ENCODE measurements around the gene ZNF790. TPM values are rescaled to one million over a fixed set of nuclear protein-coding genes. Genes with fewer than 3 reads are reported as not detected.

Gene ZNF790
- total RNA-seq, 1 experiment from 2014 or later: 1.2 TPM

DNA sequence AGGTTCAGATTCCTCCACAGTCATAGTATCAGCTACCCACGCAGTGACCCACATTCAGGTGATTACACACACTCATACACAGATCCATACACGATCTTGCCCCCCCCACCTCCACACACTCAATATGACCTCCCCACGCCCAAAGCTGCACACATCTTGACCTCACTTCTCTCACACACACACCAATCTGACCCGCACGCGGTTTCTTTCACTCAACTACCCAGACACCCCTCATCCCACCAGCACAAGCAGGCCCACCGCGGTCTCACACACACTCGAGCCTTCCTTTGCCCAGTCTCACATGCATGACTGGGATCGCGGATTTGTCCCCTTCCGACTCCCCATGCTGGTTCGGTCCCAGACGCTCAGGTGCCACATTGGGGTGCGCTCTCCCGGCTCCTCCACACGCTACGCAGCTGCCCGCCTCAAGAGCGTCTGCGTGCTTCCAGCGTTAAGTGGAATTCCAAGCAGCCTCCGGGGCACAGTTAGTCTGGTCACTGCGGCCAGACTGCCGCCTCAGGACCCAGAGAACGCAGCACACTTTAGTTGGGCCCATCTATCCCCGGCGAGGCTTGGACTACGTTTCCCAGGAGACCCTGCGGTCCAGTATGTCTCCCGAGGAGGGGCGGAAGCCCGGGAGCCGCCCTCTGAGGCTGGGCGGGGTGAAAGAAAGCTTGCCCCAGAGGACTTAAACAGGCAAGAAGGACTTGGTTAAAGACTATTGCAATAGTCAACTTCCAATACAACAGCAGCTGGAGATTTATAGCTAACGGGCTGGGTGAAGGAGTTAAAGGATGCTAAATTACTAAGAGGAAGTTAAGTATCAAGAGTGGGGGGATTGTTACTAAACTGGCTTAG lies 11.7 kb upstream of the ZNF790 start:
- Histone ChIP-seq H3K9me2 (replicated peaks; ENCODE audit: low read length) (no peaks in the 10 kb centered on the region), H2AFZ (ENCODE audit: low read length) (peak overlapping the region; percentile 93), H3K79me2 (ENCODE audit: low read length) (no peaks in the 10 kb centered on the region), H3K9me3 (ENCODE audit: low read length) (0 out of 2 replicates have a peak, but pooled peaks cover 6% of the 10 kb centered on the region), H3K4me3 (ENCODE audit: low read length) (peak overlapping the region; percentile 84), H4K20me1 (ENCODE audit: low read length) (no peaks in the 10 kb centered on the region), H3K36me3 (ENCODE audit: low read depth, low read length) (no peaks in the 10 kb centered on the region), H3F3A (ENCODE audit: low read length, unreplicated experiment) (no peaks in the 10 kb centered on the region), H3K27me3 (ENCODE audit: low read length) (no peaks in the 10 kb centered on the region), H3K4me2 (ENCODE audit: low read length) (peak overlapping the region; percentile 78), H3K4me1 (ENCODE audit: insufficient read depth, low read length) (no peaks in the 10 kb centered on the region), H3K9ac (ENCODE audit: low read length) (peak overlapping the region; percentile 25; the same call in 1 of the 2 replicates), H3K27ac (ENCODE audit: low read length) (no peak overlapping the region)
- TF ChIP-seq, protein P1, sequence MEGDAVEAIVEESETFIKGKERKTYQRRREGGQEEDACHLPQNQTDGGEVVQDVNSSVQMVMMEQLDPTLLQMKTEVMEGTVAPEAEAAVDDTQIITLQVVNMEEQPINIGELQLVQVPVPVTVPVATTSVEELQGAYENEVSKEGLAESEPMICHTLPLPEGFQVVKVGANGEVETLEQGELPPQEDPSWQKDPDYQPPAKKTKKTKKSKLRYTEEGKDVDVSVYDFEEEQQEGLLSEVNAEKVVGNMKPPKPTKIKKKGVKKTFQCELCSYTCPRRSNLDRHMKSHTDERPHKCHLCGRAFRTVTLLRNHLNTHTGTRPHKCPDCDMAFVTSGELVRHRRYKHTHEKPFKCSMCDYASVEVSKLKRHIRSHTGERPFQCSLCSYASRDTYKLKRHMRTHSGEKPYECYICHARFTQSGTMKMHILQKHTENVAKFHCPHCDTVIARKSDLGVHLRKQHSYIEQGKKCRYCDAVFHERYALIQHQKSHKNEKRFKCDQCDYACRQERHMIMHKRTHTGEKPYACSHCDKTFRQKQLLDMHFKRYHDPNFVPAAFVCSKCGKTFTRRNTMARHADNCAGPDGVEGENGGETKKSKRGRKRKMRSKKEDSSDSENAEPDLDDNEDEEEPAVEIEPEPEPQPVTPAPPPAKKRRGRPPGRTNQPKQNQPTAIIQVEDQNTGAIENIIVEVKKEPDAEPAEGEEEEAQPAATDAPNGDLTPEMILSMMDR (conservative IDR thresholded peaks at IDR 0.05; ENCODE audit: low read depth, low read length): no peak
- TF ChIP-seq EZH2phosphoT487 (IDR thresholded peaks at IDR 0.05; ENCODE audit: borderline replicate concordance, low read length) (no peak), EZH2 (IDR thresholded peaks at IDR 0.05; ENCODE audit: low read length, unreplicated experiment) (no peak)
- intact Hi-C loops (cut with micrococcal nuclease): no loop called here
- ATAC-seq (peak; percentile 89), DNase-seq (peak; percentile 58)
- CTCF ChIA-PET: no interaction called here
- POLR2A ChIA-PET (ENCODE audit: unreplicated experiment): interaction anchor here (0.6 kb wide), 1 partner anchor 229 kb away, joined by 3 read pairs; the partner anchor contains the start of gene ZNF420
- BruUV-seq (replicated peaks): TSS peak; percentile 51

DNA sequence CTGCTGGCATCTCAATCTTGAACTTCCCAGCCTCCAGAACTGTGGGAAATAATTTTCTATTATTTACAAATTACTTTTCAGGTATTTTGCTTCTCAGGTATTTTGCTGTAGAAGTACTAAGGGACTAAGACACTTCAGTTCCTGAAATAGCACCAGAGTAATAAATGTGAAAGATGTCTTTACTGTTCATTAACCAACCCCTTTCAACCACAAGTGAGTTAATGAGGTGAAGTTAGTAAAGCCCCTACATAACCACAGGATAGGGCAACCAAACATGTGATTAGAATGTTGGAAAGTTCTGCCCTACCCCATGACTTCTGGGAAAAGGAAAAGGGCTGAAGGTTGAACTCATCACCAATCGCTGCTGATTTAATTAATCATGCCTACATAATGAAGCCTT lies 9.8 kb upstream of the ZNF790 start:
- BruUV-seq (replicated peaks): no TSS peak

More for the DNA sequence above, 9.8 kb upstream of the ZNF790 start:
- H3K9ac ChIP-seq (ENCODE audit: low read length): no peak overlapping the region
- H3K4me2 ChIP-seq (ENCODE audit: low read length): no peak overlapping the region
- H3K4me1 ChIP-seq (ENCODE audit: insufficient read depth, low read length): no peaks in the 10 kb centered on the region
- ChIA-PET POLR2A (ENCODE audit: unreplicated experiment) (no interaction called here), CTCF (no interaction called here)
- no peaks in the 10 kb centered on the region for H3K79me2 ChIP-seq (ENCODE audit: low read length)
- no peaks in the 10 kb centered on the region for H3K9me3 ChIP-seq (ENCODE audit: low read length)
- no peak overlapping the region for H2AFZ ChIP-seq (ENCODE audit: low read length)
- no peak overlapping the region for H3K27ac ChIP-seq (ENCODE audit: low read length)
- ATAC-seq (no peak), DNase-seq (no peak)
- H3K27me3 ChIP-seq (ENCODE audit: low read length): no peaks in the 10 kb centered on the region
- H3K9me2 ChIP-seq (replicated peaks; ENCODE audit: low read length): no peaks in the 10 kb centered on the region
- H3K36me3 ChIP-seq (ENCODE audit: low read depth, low read length): no peaks in the 10 kb centered on the region
- no peaks in the 10 kb centered on the region for H3F3A ChIP-seq (ENCODE audit: low read length, unreplicated experiment)
- TF ChIP-seq, protein P1 (conservative IDR thresholded peaks at IDR 0.05; ENCODE audit: low read depth, low read length): no peak
- TF ChIP-seq EZH2phosphoT487 (IDR thresholded peaks at IDR 0.05; ENCODE audit: borderline replicate concordance, low read length): no peak
- intact Hi-C loops (cut with micrococcal nuclease): no loop called here
- H4K20me1 ChIP-seq (ENCODE audit: low read length): no peaks in the 10 kb centered on the region
- no peak overlapping the region for H3K4me3 ChIP-seq (ENCODE audit: low read length)

All from PC-3 (cell line).